ENCODE measurements around the gene CD300LG.

The CD300LG gene

GRCh38 chr17:43905985-43906852, 59.2 kb downstream of the CD300LG start:
- DNase-seq: peak in 55 of 56 donors; percentile 36 to 91 (median 80)

GRCh38 chr17:43906951-43907424, 60.0 kb downstream of the CD300LG start:
- peak in 20 of 56 donors; percentile 36 to 76 (median 62) for DNase-seq

GRCh38 chr17:43907425-43907981, 60.5 kb downstream of the CD300LG start, which contains the start of gene MPP2:
TSS of gene MPP2 (minus strand) at chr17:43907536. CDS start at chr17:43904460, 3,076 bp downstream.
- peak in 55 of 56 donors; percentile 31 to 91 (median 75) for DNase-seq

GRCh38 chr17:43907998-43908721, 61.2 kb downstream of the CD300LG start:
- peak in 55 of 56 donors; percentile 12 to 90 (median 76) for DNase-seq

- peak in 20 of 56 donors; percentile 5 to 50 (median 23) for DNase-seq
These were observed 62.7 kb downstream of the CD300LG start for GRCh38 chr17:43909537-43910231.

GRCh38 chr17:43911904-43912303, 64.9 kb downstream of the CD300LG start:
- DNase-seq: no peak

- no peak for DNase-seq
These were observed 65.8 kb downstream of the CD300LG start for GRCh38 chr17:43912635-43913304.
